MM.1S (cell line): ENCODE results near the gene DDN.

ENCODE experiments used
- DNase-seq: peaks from one replicate; pipeline ENCODE4 v3.0.0-alpha.2; 2015
- H2AFZ ChIP-seq: fragments of 300-600 bp; sonication (generic); 2 replicates; pipeline ENCODE4 v1.6.0; 2016; ENCODE audit warnings: antibody characterized with exemption, low read length
- H3F3A ChIP-seq: fragments of 300-600 bp; sonication (generic); 2 replicates; pipeline ENCODE4 v1.6.1; 2016; ENCODE audit warnings: mild to moderate bottlenecking, antibody characterized with exemption, low read length, moderate library complexity, mixed read lengths; ENCODE audit not compliant: insufficient read depth
- H3K27ac ChIP-seq: fragments of 300-600 bp; sonication (generic); 2 replicates; pipeline ENCODE4 v1.5.1; 2016; ENCODE audit warnings: mild to moderate bottlenecking, low read length
- H3K27me3 ChIP-seq: fragments of 300-600 bp; sonication (generic); replicated peaks from 2 replicates; pipeline ENCODE4 v1.6.0; 2016; ENCODE audit warnings: low read length; ENCODE audit not compliant: insufficient read depth
- H3K36me3 ChIP-seq: fragments of 300-600 bp; sonication (generic); replicated peaks from 2 replicates; pipeline ENCODE4 v1.6.1; 2016; ENCODE audit warnings: mild to moderate bottlenecking, low read length, mixed read lengths; ENCODE audit not compliant: insufficient read depth
- H3K4me1 ChIP-seq: fragments of 300-600 bp; sonication (generic); 2 replicates; pipeline ENCODE4 v1.6.1; 2016; ENCODE audit warnings: low read length, mixed read lengths
- H3K4me2 ChIP-seq: fragments of 300-600 bp; sonication (generic); 2 replicates; pipeline ENCODE4 v1.6.0; 2016; ENCODE audit warnings: low read depth, low read length
- H3K4me3 ChIP-seq: fragments of 300-600 bp; sonication (generic); 2 replicates; pipeline ENCODE4 v1.5.1; 2016; ENCODE audit warnings: low read length, mixed read lengths
- H3K79me2 ChIP-seq: fragments of 300-600 bp; sonication (generic); 2 replicates; pipeline ENCODE4 v1.6.1; 2016; ENCODE audit warnings: mixed run types, low read length, mixed read lengths
- H3K9ac ChIP-seq: fragments of 300-600 bp; sonication (generic); 2 replicates; pipeline ENCODE4 v1.6.1; 2016; ENCODE audit warnings: low read length, mixed read lengths
- H3K9me2 ChIP-seq: fragments of 300-600 bp; sonication (generic); replicated peaks from 2 replicates; pipeline ENCODE4 v1.6.1; 2016; ENCODE audit warnings: mild to moderate bottlenecking, low read length, mixed read lengths; ENCODE audit not compliant: insufficient read depth
- H3K9me3 ChIP-seq: fragments of 300-600 bp; sonication (generic); replicated peaks from 2 replicates; pipeline ENCODE4 v1.6.1; 2016; ENCODE audit warnings: mild to moderate bottlenecking, low read length, mixed read lengths; ENCODE audit not compliant: insufficient read depth
- H4K20me1 ChIP-seq: fragments of 300-600 bp; sonication (generic); 2 replicates; pipeline ENCODE4 v1.6.1; 2016; ENCODE audit warnings: mild to moderate bottlenecking, low read length, moderate library complexity, mixed read lengths; ENCODE audit not compliant: insufficient read depth
- CTCF ChIP-seq: fragments of 300-600 bp; sonication (generic); IDR thresholded peaks from 2 replicates; pipeline ENCODE4 v1.5.1; 2016; ENCODE audit warnings: antibody characterized with exemption, low read length, mixed read lengths
- EZH2 ChIP-seq: fragments of 300-600 bp; sonication (generic); optimal IDR thresholded peaks from 2 replicates; pipeline ENCODE3; 2017; ENCODE audit warnings: low read depth, mild to moderate bottlenecking, antibody characterized with exemption, low read length, mixed read lengths
- EZH2phosphoT487 ChIP-seq: fragments of 300-600 bp; sonication (generic); IDR thresholded peaks from 2 replicates; pipeline ENCODE4 v1.6.1; 2018; ENCODE audit warnings: antibody characterized with exemption, low read length

DDN gene

GRCh38 chr12:49041881-49042484 lies 42.8 kb upstream of the DDN start:
- Histone ChIP-seq H3K27me3 (no peaks in the 10 kb centered on the region), H3K9ac (no peak overlapping the region), H2AFZ (no peak overlapping the region), H3K36me3 (no peaks in the 10 kb centered on the region; the same call in 1 of the 2 replicates), H3K4me1 (no peaks in the 10 kb centered on the region), H3K4me3 (no peak overlapping the region), H3K9me2 (no peaks in the 10 kb centered on the region), H4K20me1 (no peaks in the 10 kb centered on the region), H3K4me2 (no peak overlapping the region), H3K9me3 (no peaks in the 10 kb centered on the region), H3K27ac (no peak overlapping the region), H3K79me2 (no peaks in the 10 kb centered on the region), H3F3A (no peaks in the 10 kb centered on the region)
- DNase-seq, result no peak
- TF ChIP-seq CTCF (no peak), EZH2 (no peak), EZH2phosphoT487 (no peak)

GRCh38 chr12:49041036-49041880 lies 42.1 kb upstream of the DDN start:
- Histone ChIP-seq H3F3A (no peaks in the 10 kb centered on the region), H2AFZ (no peak overlapping the region), H3K9me3 (no peaks in the 10 kb centered on the region), H3K27me3 (no peaks in the 10 kb centered on the region), H3K4me3 (no peak overlapping the region), H3K79me2 (no peaks in the 10 kb centered on the region), H4K20me1 (no peaks in the 10 kb centered on the region), H3K27ac (no peak overlapping the region), H3K4me2 (no peak overlapping the region), H3K9me2 (no peaks in the 10 kb centered on the region), H3K4me1 (no peaks in the 10 kb centered on the region), H3K9ac (no peak overlapping the region), H3K36me3 (no peaks in the 10 kb centered on the region; the same call in 1 of the 2 replicates)
- TF ChIP-seq EZH2phosphoT487 (no peak), EZH2 (no peak), CTCF (no peak)
- no peak for DNase-seq

- no peaks in the 10 kb centered on the region for H3K9me2 ChIP-seq
- H3K27me3 ChIP-seq, result no peaks in the 10 kb centered on the region
- H3K27ac ChIP-seq, result no peak overlapping the region
- H3K4me1 ChIP-seq, result no peaks in the 10 kb centered on the region
- no peak overlapping the region for H3K4me2 ChIP-seq
- H3K4me3 ChIP-seq, result no peak overlapping the region
- no peak for DNase-seq
- H3F3A ChIP-seq, result no peaks in the 10 kb centered on the region
- H4K20me1 ChIP-seq, result no peaks in the 10 kb centered on the region
- no peak overlapping the region for H3K9ac ChIP-seq
- H3K36me3 ChIP-seq, result no peaks in the 10 kb centered on the region; the same call in 1 of the 2 replicates
- no peak overlapping the region for H2AFZ ChIP-seq
- TF ChIP-seq EZH2phosphoT487 (no peak), CTCF (no peak), EZH2 (no peak)
- H3K9me3 ChIP-seq, result no peaks in the 10 kb centered on the region
- no peaks in the 10 kb centered on the region for H3K79me2 ChIP-seq
Measured at GRCh38 chr12:49040364-49040855, 41.2 kb upstream of the DDN start.
